ENCODE results near the gene AGBL1.

The AGBL1 gene
- 0.07 to 0.31 reads per million in 2 donors for total RNA-seq

GRCh38 chr15:86079508-86080266 is at the start of gene AGBL1:
Gene AGBL1 (plus strand): TSS chr15:86079871.
- no peak for DNase-seq

GRCh38 chr15:86034904-86035303 is 44.8 kb upstream of the AGBL1 start:
- no peak for DNase-seq

GRCh38 chr15:86036243-86036642 is 43.4 kb upstream of the AGBL1 start:
- no peak for DNase-seq

DNA sequence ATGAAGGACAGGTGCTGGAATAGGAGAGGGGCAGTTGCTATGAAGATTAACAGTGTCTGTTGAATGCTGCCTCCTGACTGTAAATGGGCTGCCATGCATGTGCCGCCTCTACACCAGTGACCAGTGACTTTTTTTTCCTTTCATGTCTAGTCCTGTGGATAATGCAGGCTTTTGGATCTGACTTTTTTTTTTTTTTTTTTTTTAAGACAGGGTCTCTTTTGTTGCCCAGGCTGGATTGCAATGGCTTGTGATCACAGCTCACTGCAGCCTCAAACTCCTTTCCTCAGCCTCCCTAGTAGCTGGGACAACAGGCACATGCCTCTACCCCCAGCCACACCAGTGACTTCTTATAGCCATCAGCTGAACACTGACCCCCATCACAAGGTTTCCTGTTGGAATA is 41.2 kb upstream of the AGBL1 start:
- no peak for DNase-seq

GRCh38 chr15:86040356-86041033 is 39.2 kb upstream of the AGBL1 start:
- no peak for DNase-seq

GRCh38 chr15:86041399-86041798 is 38.3 kb upstream of the AGBL1 start:
- DNase-seq, result no peak

GRCh38 chr15:86042226-86042625 is 37.4 kb upstream of the AGBL1 start:
- DNase-seq, result no peak

GRCh38 chr15:86044981-86045380 is 34.7 kb upstream of the AGBL1 start:
- DNase-seq, result no peak

DNA sequence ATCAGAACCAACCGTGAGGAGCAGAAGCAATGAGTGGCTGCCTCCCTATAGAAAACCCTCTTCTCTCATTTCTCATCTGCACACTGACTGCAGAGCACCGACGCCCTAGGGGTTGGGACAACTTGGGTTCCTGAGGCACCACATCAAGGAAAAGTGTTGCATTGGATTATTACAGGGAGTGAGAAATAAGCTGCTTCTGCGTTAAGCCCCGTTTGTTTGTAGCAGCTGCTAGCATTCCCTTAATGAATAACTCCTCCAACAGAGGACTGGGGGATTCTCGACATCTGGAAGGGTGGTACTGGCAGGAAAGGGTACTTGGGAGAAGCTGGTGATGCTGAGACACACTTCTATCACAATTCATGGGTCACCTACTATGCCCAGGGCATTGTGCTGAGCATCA is 25.3 kb upstream of the AGBL1 start:
- DNase-seq, result no peak

DNA sequence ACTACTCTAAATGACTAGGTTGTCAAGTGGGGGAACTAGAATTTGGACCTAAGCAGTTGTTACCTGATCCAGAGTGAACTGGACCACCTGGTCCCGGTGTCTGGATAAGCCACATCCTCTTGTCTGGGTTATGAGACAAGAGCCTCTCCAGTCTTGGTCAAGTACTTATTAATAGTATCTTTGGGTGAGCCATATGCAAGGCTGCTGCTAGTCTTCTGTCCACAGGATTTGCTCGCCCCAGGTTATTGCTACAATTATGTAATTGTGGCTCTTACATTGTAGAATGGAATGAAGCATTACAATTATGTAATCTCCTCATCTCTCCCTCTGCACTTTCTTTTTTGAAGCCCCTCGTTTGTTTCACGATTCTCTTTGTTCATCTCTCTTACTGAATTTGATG is 24.0 kb upstream of the AGBL1 start:
- DNase-seq, result no peak

DNA sequence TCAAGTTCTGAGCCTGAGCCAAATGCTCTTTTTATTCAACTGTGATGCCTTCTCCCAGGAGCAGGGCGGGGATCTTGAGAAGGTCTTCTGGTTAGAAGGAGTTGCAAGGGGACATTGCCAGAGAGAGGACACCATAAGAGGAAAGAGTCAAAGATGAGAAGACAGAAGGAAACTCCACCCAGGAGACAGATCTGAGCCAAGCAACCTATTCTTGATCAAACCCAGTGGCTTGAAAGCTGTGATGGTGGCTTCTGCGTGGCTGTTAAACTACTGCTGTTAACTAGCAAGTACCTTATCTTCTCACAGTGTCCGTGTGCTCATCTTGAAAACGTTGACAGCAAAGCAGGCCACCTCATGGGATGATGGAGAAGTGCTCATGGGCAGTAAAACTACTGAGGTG is 19.8 kb upstream of the AGBL1 start:
- DNase-seq, result no peak

DNA sequence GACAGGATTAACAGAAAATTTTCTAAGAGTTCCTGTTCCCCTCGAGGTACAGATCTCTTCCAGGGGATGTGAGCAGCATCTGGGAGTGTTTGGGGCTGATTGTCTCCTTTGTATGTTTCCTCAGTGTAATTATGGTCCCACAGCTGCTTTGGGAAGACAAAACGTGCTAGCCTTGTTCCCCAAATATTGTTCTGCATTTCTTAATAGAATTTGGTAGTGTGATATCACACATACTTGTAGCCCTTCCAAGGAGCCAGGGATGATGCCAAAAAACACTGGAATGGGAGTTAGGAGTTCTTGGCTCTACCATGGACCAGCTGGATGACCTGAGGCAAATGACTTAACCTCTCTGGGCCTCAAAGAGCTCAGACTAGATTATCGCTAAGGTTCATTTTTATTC is 19.0 kb upstream of the AGBL1 start:
- no peak for DNase-seq

DNA sequence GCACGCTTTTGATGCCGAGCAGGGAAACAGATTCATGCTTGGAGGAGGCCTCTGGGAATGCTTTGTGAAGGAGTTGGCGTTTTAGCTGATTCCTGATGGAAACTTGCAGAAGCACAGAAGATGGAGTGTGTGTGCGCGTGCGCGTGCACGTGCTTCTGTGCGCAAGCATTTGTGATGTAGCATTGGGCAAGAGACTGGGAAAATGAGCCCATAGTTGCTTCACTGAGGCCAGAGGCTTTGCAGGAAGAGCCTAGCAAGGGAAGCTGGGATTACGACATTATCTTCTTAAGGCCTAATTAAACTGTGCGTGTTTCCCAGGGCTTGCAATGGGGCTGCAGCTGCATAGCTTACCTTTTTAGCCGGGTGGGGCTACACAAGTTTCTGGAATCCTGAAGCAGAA is 18.1 kb upstream of the AGBL1 start:
- no peak for DNase-seq

- DNase-seq, result no peak
Measured at GRCh38 chr15:86062646-86063243, 16.9 kb upstream of the AGBL1 start.

GRCh38 chr15:86063356-86064095 is 16.1 kb upstream of the AGBL1 start:
- DNase-seq, result no peak

- DNase-seq, result no peak
Measured at GRCh38 chr15:86064326-86064725, 15.3 kb upstream of the AGBL1 start.

GRCh38 chr15:86066174-86066834 is 13.4 kb upstream of the AGBL1 start:
- DNase-seq, result no peak

DNA sequence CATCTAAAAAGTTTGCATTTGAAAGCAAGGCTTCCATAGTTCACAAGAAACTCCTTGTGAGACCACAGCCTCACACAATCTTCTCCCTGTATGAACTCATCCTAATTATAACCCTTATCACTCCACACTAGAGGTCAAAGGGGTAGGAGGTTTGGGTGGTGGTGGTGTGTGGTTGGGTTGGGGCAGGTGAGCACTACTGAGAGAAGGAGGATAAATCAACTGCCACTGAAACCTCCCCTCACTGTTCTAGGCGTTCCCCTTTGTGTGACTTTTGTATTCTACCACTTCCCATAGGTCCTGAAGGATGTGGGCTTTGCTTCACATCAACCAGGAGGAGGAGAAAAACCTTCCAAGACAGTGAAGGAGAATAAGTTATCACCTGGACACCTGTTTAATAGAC is 6.4 kb upstream of the AGBL1 start:
- no peak for DNase-seq

GRCh38 chr15:86076468-86076867 is 3.2 kb upstream of the AGBL1 start:
- no peak for DNase-seq

- no peak for DNase-seq
Measured at GRCh38 chr15:86077070-86077469, 2.6 kb upstream of the AGBL1 start.

- no peak for DNase-seq
Measured at GRCh38 chr15:86080302-86080701, 631 bp downstream of the AGBL1 start.

GRCh38 chr15:86082619-86083380 is 3.1 kb downstream of the AGBL1 start:
- no peak for DNase-seq

Measured in T-helper 2 cell (primary cell).